HG02642 (cell line): ENCODE results near the gene CYP2F1.
"Not testable (repeated sequence)": the region's sequence is repeated elsewhere in the genome, so short reads cannot be mapped to it uniquely, and the experiment has no call there.

ENCODE experiments used
- ATAC-seq: cut with Tn5 transposase; IDR thresholded peaks from one replicate; pipeline ENCODE4 v1.9.1; 2021; ENCODE audit warnings: mild to moderate bottlenecking; ENCODE audit not compliant: unreplicated experiment, poor library complexity

The CYP2F1 gene

GRCh38 chr19:41123716-41124294, 9.6 kb downstream of the CYP2F1 start:
- no peak for ATAC-seq

- ATAC-seq: not testable (repeated sequence)
Measured at GRCh38 chr19:41126765-41127203, 12.6 kb downstream of the CYP2F1 start.

GRCh38 chr19:41127362-41127761, 13.1 kb downstream of the CYP2F1 start:
- not testable (repeated sequence) for ATAC-seq

- ATAC-seq: peak; percentile 55
Measured at GRCh38 chr19:41127801-41128300, 13.6 kb downstream of the CYP2F1 start.

- no peak for ATAC-seq
Measured at GRCh38 chr19:41128692-41129091, 14.5 kb downstream of the CYP2F1 start.

- no peak for ATAC-seq
Measured at GRCh38 chr19:41131186-41131585, 17.0 kb downstream of the CYP2F1 start.

- ATAC-seq: no peak
Measured at GRCh38 chr19:41133260-41133659, 19.0 kb downstream of the CYP2F1 start.

GRCh38 chr19:41134616-41135015, 20.4 kb downstream of the CYP2F1 start:
- no peak for ATAC-seq

- ATAC-seq: not testable (repeated sequence)
Measured at GRCh38 chr19:41135390-41136384, 21.5 kb downstream of the CYP2F1 start.

GRCh38 chr19:41136636-41137455, 22.6 kb downstream of the CYP2F1 start:
- ATAC-seq: no peak

GRCh38 chr19:41144403-41144802, 30.2 kb downstream of the CYP2F1 start:
- no peak for ATAC-seq

GRCh38 chr19:41149831-41150230, 35.6 kb downstream of the CYP2F1 start:
- no peak for ATAC-seq

- not testable (repeated sequence) for ATAC-seq
Measured at GRCh38 chr19:41150986-41151385, 36.8 kb downstream of the CYP2F1 start.

GRCh38 chr19:41154060-41154459, 39.8 kb downstream of the CYP2F1 start:
- ATAC-seq: no peak

- ATAC-seq: no peak
Measured at GRCh38 chr19:41156207-41156606, 42.0 kb downstream of the CYP2F1 start.

GRCh38 chr19:41159881-41160280, 45.6 kb downstream of the CYP2F1 start:
- ATAC-seq: no peak

- no peak for ATAC-seq
Measured at GRCh38 chr19:41161903-41162302, 47.7 kb downstream of the CYP2F1 start.

- ATAC-seq: no peak
Measured at GRCh38 chr19:41166944-41167804, 52.9 kb downstream of the CYP2F1 start.
